Nephron (organoid): ENCODE data around the gene OBSCN.

ENCODE experiments used
- H3K27ac Mint-ChIP-seq, 3 experiments: 2 replicates each; pipeline ENCODE4 v1.8.0; 2020; ENCODE audit warnings: mixed read lengths in 3 of 3, mild to moderate bottlenecking in 2 of 3, moderate library complexity in 1 of 3
- H3K27me3 Mint-ChIP-seq: 2 replicates; pipeline ENCODE4 v1.8.0; 2021; ENCODE audit warnings: low read depth, mild to moderate bottlenecking, moderate library complexity, mixed read lengths
- H3K36me3 Mint-ChIP-seq: 2 replicates; pipeline ENCODE4 v1.8.0; 2020; ENCODE audit warnings: low read depth, mixed read lengths
- H3K4me1 Mint-ChIP-seq: 2 replicates; pipeline ENCODE4 v1.8.0; 2020; ENCODE audit warnings: mixed read lengths
- H3K4me3 Mint-ChIP-seq, 3 experiments: 2 replicates each; pipeline ENCODE4 v1.8.0; 2020; ENCODE audit warnings: mild to moderate bottlenecking in 3 of 3, mixed read lengths in 3 of 3, moderate library complexity in 2 of 3
- H3K9me3 Mint-ChIP-seq: 2 replicates; pipeline ENCODE4 v1.8.0; 2020; ENCODE audit warnings: mixed read lengths
- TF ChIP-seq, protein P1 (sequence below), 3 experiments: fragments of 200-600 bp; sonication (generic); IDR thresholded peaks; one replicate each; pipeline ENCODE4 v1.5.0; 2021; ENCODE audit warnings: antibody characterized with exemption in 3 of 3; ENCODE audit not compliant: unreplicated experiment in 3 of 3

Gene OBSCN

GRCh38 chr1:228348708-228349467 is 141.0 kb downstream of the OBSCN start:
- H3K4me1 Mint-ChIP-seq = no peaks in the 10 kb centered on the region
- peaks cover 4% of the 10 kb centered on the region for H3K27me3 Mint-ChIP-seq
- peaks cover 15% of the 10 kb centered on the region for H3K36me3 Mint-ChIP-seq
- TF ChIP-seq, protein P1, sequence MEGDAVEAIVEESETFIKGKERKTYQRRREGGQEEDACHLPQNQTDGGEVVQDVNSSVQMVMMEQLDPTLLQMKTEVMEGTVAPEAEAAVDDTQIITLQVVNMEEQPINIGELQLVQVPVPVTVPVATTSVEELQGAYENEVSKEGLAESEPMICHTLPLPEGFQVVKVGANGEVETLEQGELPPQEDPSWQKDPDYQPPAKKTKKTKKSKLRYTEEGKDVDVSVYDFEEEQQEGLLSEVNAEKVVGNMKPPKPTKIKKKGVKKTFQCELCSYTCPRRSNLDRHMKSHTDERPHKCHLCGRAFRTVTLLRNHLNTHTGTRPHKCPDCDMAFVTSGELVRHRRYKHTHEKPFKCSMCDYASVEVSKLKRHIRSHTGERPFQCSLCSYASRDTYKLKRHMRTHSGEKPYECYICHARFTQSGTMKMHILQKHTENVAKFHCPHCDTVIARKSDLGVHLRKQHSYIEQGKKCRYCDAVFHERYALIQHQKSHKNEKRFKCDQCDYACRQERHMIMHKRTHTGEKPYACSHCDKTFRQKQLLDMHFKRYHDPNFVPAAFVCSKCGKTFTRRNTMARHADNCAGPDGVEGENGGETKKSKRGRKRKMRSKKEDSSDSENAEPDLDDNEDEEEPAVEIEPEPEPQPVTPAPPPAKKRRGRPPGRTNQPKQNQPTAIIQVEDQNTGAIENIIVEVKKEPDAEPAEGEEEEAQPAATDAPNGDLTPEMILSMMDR (IDR thresholded peaks at IDR 0.05; ENCODE audit: unreplicated experiment in 3 of 3) = no peak
- H3K4me3 Mint-ChIP-seq = no peak overlapping the region
- no peaks in the 10 kb centered on the region for H3K9me3 Mint-ChIP-seq
- H3K27ac Mint-ChIP-seq = no peak overlapping the region

- H3K27ac Mint-ChIP-seq = no peak overlapping the region
Observed at GRCh38 chr1:228349701-228350171, 141.9 kb downstream of the OBSCN start.

DNA sequence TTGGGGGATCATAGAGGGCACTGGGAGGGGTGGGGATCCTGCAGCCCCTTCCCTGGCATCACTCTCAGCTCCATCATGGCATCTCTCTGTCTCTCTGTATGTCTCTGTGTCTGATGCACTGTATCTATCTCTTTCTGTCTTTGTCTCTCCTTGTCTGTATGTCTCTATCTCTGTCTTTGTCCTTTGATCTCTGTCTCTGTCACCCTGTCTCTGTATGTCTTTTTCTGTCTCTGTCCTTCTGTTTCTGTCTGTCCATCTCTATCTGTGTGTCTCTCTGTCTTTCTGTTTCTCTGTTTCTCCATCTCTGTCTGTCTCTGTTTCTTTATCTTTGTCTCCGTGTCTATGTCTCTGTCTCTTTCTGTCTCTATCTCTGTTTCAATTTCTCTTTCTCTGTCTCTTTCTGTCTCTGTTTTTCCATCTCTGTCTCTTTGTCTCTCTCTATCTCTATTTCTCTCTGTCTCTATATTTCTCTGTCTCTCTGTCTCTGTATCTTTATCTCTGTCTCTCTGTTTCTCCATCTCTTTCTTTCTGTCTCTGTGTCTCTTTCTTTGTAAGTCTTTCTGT is 142.4 kb downstream of the OBSCN start:
- no peaks in the 10 kb centered on the region for H3K4me1 Mint-ChIP-seq
- TF ChIP-seq, protein P1 (IDR thresholded peaks at IDR 0.05; ENCODE audit: unreplicated experiment in 3 of 3) = no peak
- H3K27me3 Mint-ChIP-seq = peaks cover 4% of the 10 kb centered on the region
- H3K27ac Mint-ChIP-seq = no peak overlapping the region
- no peak overlapping the region for H3K4me3 Mint-ChIP-seq
- H3K9me3 Mint-ChIP-seq = no peaks in the 10 kb centered on the region
- peaks cover 10% of the 10 kb centered on the region for H3K36me3 Mint-ChIP-seq

More at GRCh38 chr1:228349701-228350171, 141.9 kb downstream of the OBSCN start:
- H3K9me3 Mint-ChIP-seq = no peaks in the 10 kb centered on the region
- no peak overlapping the region for H3K4me3 Mint-ChIP-seq
- no peaks in the 10 kb centered on the region for H3K4me1 Mint-ChIP-seq
- H3K27me3 Mint-ChIP-seq = peaks cover 4% of the 10 kb centered on the region
- TF ChIP-seq, protein P1 (IDR thresholded peaks at IDR 0.05; ENCODE audit: unreplicated experiment in 3 of 3) = no peak
- peaks cover 10% of the 10 kb centered on the region for H3K36me3 Mint-ChIP-seq

DNA sequence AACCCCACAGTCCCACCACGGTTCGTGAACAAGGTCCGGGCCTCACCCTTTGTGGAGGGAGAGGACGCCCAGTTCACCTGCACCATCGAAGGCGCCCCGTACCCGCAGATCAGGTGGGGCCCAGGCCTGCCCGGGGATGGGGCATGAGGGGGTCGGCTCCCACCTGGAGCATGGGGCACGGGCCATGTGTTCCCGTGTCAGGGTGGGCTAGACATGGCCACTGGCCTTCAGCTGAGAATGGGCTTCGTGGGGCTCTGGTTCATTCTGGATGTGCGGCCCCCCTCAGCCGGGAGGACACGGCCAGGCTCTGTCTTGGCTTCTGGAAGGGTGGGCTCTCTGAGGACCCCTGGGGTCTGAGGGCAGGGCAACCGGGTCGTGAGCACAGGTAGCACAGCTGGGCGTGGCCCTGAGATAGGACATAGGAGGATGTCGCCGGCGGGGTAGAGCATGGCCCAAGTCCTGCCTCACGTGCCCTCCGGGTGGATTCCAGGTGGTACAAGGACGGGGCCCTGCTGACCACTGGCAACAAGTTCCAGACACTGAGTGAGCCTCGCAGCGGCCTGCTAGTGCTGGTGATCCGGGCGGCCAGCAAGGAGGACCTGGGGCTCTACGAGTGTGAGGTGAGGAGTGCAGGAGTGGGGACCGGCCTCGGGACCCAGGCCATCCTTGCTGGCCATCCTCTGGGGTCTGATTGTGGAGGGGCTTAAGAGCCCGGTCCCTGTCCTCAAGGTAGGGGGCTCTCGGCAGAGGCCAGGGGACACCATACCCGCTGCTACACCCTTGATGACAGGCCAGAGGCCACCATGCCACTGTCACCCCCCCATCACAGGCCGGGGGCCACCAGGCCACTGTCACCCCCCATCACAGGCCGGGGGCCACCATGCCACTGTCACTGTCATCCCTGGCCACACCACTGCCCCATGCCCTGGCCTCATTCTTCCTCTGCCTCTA is 143.3 kb downstream of the OBSCN start:
- Mint-ChIP-seq H3K36me3 (peaks cover 10% of the 10 kb centered on the region), H3K9me3 (no peaks in the 10 kb centered on the region), H3K4me1 (no peaks in the 10 kb centered on the region), H3K4me3 (no peak overlapping the region), H3K27me3 (peaks cover 4% of the 10 kb centered on the region), H3K27ac (no peak overlapping the region)
- TF ChIP-seq, protein P1 (IDR thresholded peaks at IDR 0.05; ENCODE audit: unreplicated experiment in 3 of 3) = no peak

GRCh38 chr1:228351850-228352249 is 144.0 kb downstream of the OBSCN start:
- Mint-ChIP-seq H3K36me3 (peaks cover 10% of the 10 kb centered on the region), H3K27ac (no peak overlapping the region), H3K4me1 (no peaks in the 10 kb centered on the region), H3K4me3 (no peak overlapping the region), H3K9me3 (no peaks in the 10 kb centered on the region), H3K27me3 (peaks cover 4% of the 10 kb centered on the region)
- TF ChIP-seq, protein P1 (IDR thresholded peaks at IDR 0.05; ENCODE audit: unreplicated experiment in 3 of 3) = no peak
